B cell (primary cell): ENCODE results near the gene TAS2R38. TPM values are rescaled to one million over a fixed set of nuclear protein-coding genes. Genes with fewer than 3 reads are reported as not detected.

Experiments
- polyA plus RNA-seq: library from polyadenylated mRNA; depleted of rRNA; stranded (reverse); fragments of >200 nt; gene quantifications from 2 replicates; pipeline ENCODE4 v1.2.3, GENCODE V29; 2012
- total RNA-seq, 2 donors: library from RNA; stranded (reverse); fragments of 120-200 nt in 1 of 2; gene quantifications; 1 replicate in 1 of 2; 2 replicates in 1 of 2; pipeline versions ENCODE4 v1.2.3 to v1.2.4, GENCODE V29; 2013 to 2022

TAS2R38 gene
- total and polyA plus RNA-seq, 2 donors (not counting 1 experiment from before 2014, with no cell fraction given): not detected

Other genes starting within 250 kb of the TAS2R38 start
- 89.1 and 93.6 TPM in 2 replicates for gene SSBP1, start 235.4 kb downstream of the TAS2R38 start, total RNA-seq
- 37.2 and 60.3 TPM in 2 replicates for gene SSBP1, start 235.4 kb downstream of the TAS2R38 start, polyA plus RNA-seq
- gene TAS2R3, start 209.7 kb downstream of the TAS2R38 start, total RNA-seq: 8.6 and 9.5 TPM in 2 replicates
- gene TAS2R3, start 209.7 kb downstream of the TAS2R38 start, polyA plus RNA-seq: not detected in 2 replicates
- gene TAS2R4, start 197.1 kb downstream of the TAS2R38 start, total RNA-seq: 5.4 and 6.7 TPM in 2 replicates
- 0.22 and 0.39 TPM in 2 replicates for gene TAS2R4, start 197.1 kb downstream of the TAS2R38 start, polyA plus RNA-seq
- gene TAS2R5, start 183.6 kb downstream of the TAS2R38 start, total RNA-seq: 3.6 and 6.5 TPM in 2 replicates
- gene TAS2R5, start 183.6 kb downstream of the TAS2R38 start, polyA plus RNA-seq: 1.3 and 2.6 TPM in 2 replicates
- not detected in 2 replicates for gene PRSS37, start 132.3 kb downstream of the TAS2R38 start, total RNA-seq
- not detected in 2 replicates for gene PRSS37, start 132.3 kb downstream of the TAS2R38 start, polyA plus RNA-seq
- not detected in 2 replicates for gene OR9A4, start 57.4 kb downstream of the TAS2R38 start, total RNA-seq
- not detected in 2 replicates for gene OR9A4, start 57.4 kb downstream of the TAS2R38 start, polyA plus RNA-seq
- gene CLEC5A, start 26.8 kb downstream of the TAS2R38 start, total RNA-seq: 0.24 and 0.47 TPM in 2 replicates
- gene CLEC5A, start 26.8 kb downstream of the TAS2R38 start, polyA plus RNA-seq: 0.03 and 0.06 TPM in 2 replicates
- gene MGAM, start 22.1 kb upstream of the TAS2R38 start, total RNA-seq: 0.05 TPM in 1 of 2 replicates, not detected in the other
- gene MGAM, start 22.1 kb upstream of the TAS2R38 start, polyA plus RNA-seq: 0.03 and 0.09 TPM in 2 replicates
- gene MGAM2, start 137.9 kb upstream of the TAS2R38 start, total RNA-seq: not detected in 2 replicates
- not detected in 2 replicates for gene MGAM2, start 137.9 kb upstream of the TAS2R38 start, polyA plus RNA-seq